Measurements from ENCODE around the gene KIF23. TPM values are rescaled to one million over a fixed set of nuclear protein-coding genes. Genes with fewer than 3 reads are reported as not detected.
A peak's percentile ranks its signal among the peaks of the same experiment; 100 is the strongest.

The KIF23 gene
- total RNA-seq, 3 donors from 2014 or later (not counting 1 experiment from before 2014, with no cell fraction given), result 1.2 to 2.1 (median 1.9) TPM

GRCh38 chr15:69414701-69415167 is 585 bp downstream of the KIF23 start:
- peaks cover 0 to under 1% of the 10 kb centered on the region in 2 donors for H3K27me3 Mint-ChIP-seq (ENCODE audit: low read depth in 2 of 2)
- peaks cover 11% of the 10 kb centered on the region for H3K4me1 ChIP-seq (ENCODE audit: control insufficient read depth, insufficient read depth, low read length)
- no peak overlapping the region for H3K27ac Mint-ChIP-seq
- peak overlapping the region; percentile 89 for H3K4me3 ChIP-seq (ENCODE audit: low read length)
- intact Hi-C loops (cut with micrococcal nuclease), result loop anchor here (1.0 kb wide), 1 partner anchor 38 kb away; the partner anchor contains the start of gene RPLP1
- TF ChIP-seq CTCF (IDR thresholded peaks at IDR 0.05), result no peak
- peak overlapping the region; percentile 79 for H3K4me3 Mint-ChIP-seq
- H3K4me1 Mint-ChIP-seq, result peaks cover 5 to 10% of the 10 kb centered on the region in 2 donors
- peak in 1 of 2 donors; percentile 30 for DNase-seq
- WGBS (ENCODE audit: insufficient coverage), result under 1% methylated on average over 28 of the region's 29 CpGs
- H3K9me3 ChIP-seq (ENCODE audit: control insufficient read depth, insufficient read depth, low read length), result no peaks in the 10 kb centered on the region
- H3K9me3 Mint-ChIP-seq, result no peaks in the 10 kb centered on the region
- peaks cover 2% of the 10 kb centered on the region for H3K27me3 ChIP-seq (ENCODE audit: control insufficient read depth, insufficient read depth, low read length)
- ATAC-seq, result peak in 2 of 3 donors; percentile 5 to 22
- no peak overlapping the region for H3K27ac ChIP-seq (ENCODE audit: low read length)
- H3K36me3 Mint-ChIP-seq, result no peaks in the 10 kb centered on the region
- H3K36me3 ChIP-seq (ENCODE audit: control insufficient read depth, insufficient read depth, low read length), result no peaks in the 10 kb centered on the region

GRCh38 chr15:69415381-69415780 is 1.2 kb downstream of the KIF23 start:
- 88% methylated on average over 3 of the region's 3 CpGs for WGBS (ENCODE audit: insufficient coverage)
- H3K4me3 ChIP-seq (ENCODE audit: low read length), result no peak overlapping the region
- no peak for DNase-seq
- no peak for TF ChIP-seq CTCF (IDR thresholded peaks at IDR 0.05)
- no peak overlapping the region for H3K27ac ChIP-seq (ENCODE audit: low read length)
- peaks cover 2% of the 10 kb centered on the region for H3K27me3 ChIP-seq (ENCODE audit: control insufficient read depth, insufficient read depth, low read length)
- intact Hi-C loops (cut with micrococcal nuclease), result no loop called here
- Mint-ChIP-seq H3K4me3 (peak overlapping the region; percentile 57), H3K27me3 (ENCODE audit: low read depth in 2 of 2) (no peaks in the 10 kb centered on the region), H3K4me1 (peaks cover 5 to 10% of the 10 kb centered on the region in 2 donors), H3K27ac (no peak overlapping the region), H3K36me3 (no peaks in the 10 kb centered on the region), H3K9me3 (no peaks in the 10 kb centered on the region)
- no peaks in the 10 kb centered on the region for H3K36me3 ChIP-seq (ENCODE audit: control insufficient read depth, insufficient read depth, low read length)
- no peak for ATAC-seq
- H3K4me1 ChIP-seq (ENCODE audit: control insufficient read depth, insufficient read depth, low read length), result peaks cover 11% of the 10 kb centered on the region
- H3K9me3 ChIP-seq (ENCODE audit: control insufficient read depth, insufficient read depth, low read length), result no peaks in the 10 kb centered on the region

- Mint-ChIP-seq H3K4me1 (peaks cover 5 to 10% of the 10 kb centered on the region in 2 donors), H3K9me3 (no peaks in the 10 kb centered on the region), H3K36me3 (no peaks in the 10 kb centered on the region), H3K4me3 (no peak overlapping the region), H3K27ac (no peak overlapping the region), H3K27me3 (ENCODE audit: low read depth in 2 of 2) (no peaks in the 10 kb centered on the region)
- Histone ChIP-seq H3K4me1 (ENCODE audit: control insufficient read depth, insufficient read depth, low read length) (peaks cover 11% of the 10 kb centered on the region), H3K27me3 (ENCODE audit: control insufficient read depth, insufficient read depth, low read length) (no peaks in the 10 kb centered on the region), H3K4me3 (ENCODE audit: low read length) (no peak overlapping the region), H3K27ac (ENCODE audit: low read length) (no peak overlapping the region), H3K36me3 (ENCODE audit: control insufficient read depth, insufficient read depth, low read length) (no peaks in the 10 kb centered on the region), H3K9me3 (ENCODE audit: control insufficient read depth, insufficient read depth, low read length) (no peaks in the 10 kb centered on the region)
- no peak for TF ChIP-seq CTCF (IDR thresholded peaks at IDR 0.05)
- DNase-seq, result no peak
- intact Hi-C loops (cut with micrococcal nuclease), result no loop called here
- ATAC-seq, result no peak
Observed at GRCh38 chr15:69417581-69417980, 3.4 kb downstream of the KIF23 start.

GRCh38 chr15:69421498-69421897 is 7.3 kb downstream of the KIF23 start:
- no peaks in the 10 kb centered on the region for H3K9me3 ChIP-seq (ENCODE audit: control insufficient read depth, insufficient read depth, low read length)
- H3K9me3 Mint-ChIP-seq, result no peaks in the 10 kb centered on the region
- H3K36me3 ChIP-seq (ENCODE audit: control insufficient read depth, insufficient read depth, low read length), result no peaks in the 10 kb centered on the region
- intact Hi-C loops (cut with micrococcal nuclease), result no loop called here
- H3K4me3 Mint-ChIP-seq, result no peak overlapping the region
- H3K27me3 Mint-ChIP-seq (ENCODE audit: low read depth in 2 of 2), result no peaks in the 10 kb centered on the region
- H3K27ac ChIP-seq (ENCODE audit: low read length), result no peak overlapping the region
- H3K27ac Mint-ChIP-seq, result no peak overlapping the region
- no peaks in the 10 kb centered on the region for H3K36me3 Mint-ChIP-seq
- TF ChIP-seq CTCF (IDR thresholded peaks at IDR 0.05), result no peak
- H3K4me1 ChIP-seq (ENCODE audit: control insufficient read depth, insufficient read depth, low read length), result no peaks in the 10 kb centered on the region
- no peak overlapping the region for H3K4me3 ChIP-seq (ENCODE audit: low read length)
- DNase-seq, result no peak
- no peaks in the 10 kb centered on the region for H3K27me3 ChIP-seq (ENCODE audit: control insufficient read depth, insufficient read depth, low read length)
- H3K4me1 Mint-ChIP-seq, result no peaks in the 10 kb centered on the region
- ATAC-seq, result no peak

All from natural killer cell (primary cell).